ENCODE results near the gene SESTD1. TPM values are rescaled to one million over a fixed set of nuclear protein-coding genes. Genes with fewer than 3 reads are reported as not detected.

The SESTD1 gene
- total and polyA plus RNA-seq, 2 experiments from 2014 or later, result 34.7 to 44.0 TPM

- Histone ChIP-seq H2AFZ (no peak overlapping the region), H3K79me2 (no peaks in the 10 kb centered on the region), H3K4me2 (no peak overlapping the region), H3K4me1 (ENCODE audit: insufficient read depth) (no peaks in the 10 kb centered on the region), H3K9me3 (ENCODE audit: low read depth) (no peaks in the 10 kb centered on the region), H4K20me1 (ENCODE audit: insufficient read depth, poor library complexity, severe bottlenecking) (no peaks in the 10 kb centered on the region), H3K27me3 (no peaks in the 10 kb centered on the region), H3K27ac (no peak overlapping the region), H3K36me3 (replicated peaks; ENCODE audit: insufficient read depth, low read depth) (no peaks in the 10 kb centered on the region), H3K4me3 (no peak overlapping the region), H3K9me2 (replicated peaks; ENCODE audit: insufficient read depth) (no peaks in the 10 kb centered on the region)
- 80% methylated on average over 2 of the region's 2 CpGs for WGBS (ENCODE audit: low lambda C conversion rate, missing lambda C conversion rate)
- no peak for DNase-seq (ENCODE audit: low spot score)
- TF ChIP-seq CTCF (IDR thresholded peaks at IDR 0.05; ENCODE audit: poor library complexity) (no peak), EZH2 (IDR thresholded peaks at IDR 0.05; ENCODE audit: borderline replicate concordance) (no peak), EZH2phosphoT487 (IDR thresholded peaks at IDR 0.05; ENCODE audit: low read depth, severe bottlenecking, unreplicated experiment) (no peak)
These were observed 193.7 kb downstream of the SESTD1 start for GRCh38 chr2:179070895-179071294.

GRCh38 chr2:179069685-179070084 lies 194.9 kb downstream of the SESTD1 start:
- TF ChIP-seq CTCF (IDR thresholded peaks at IDR 0.05; ENCODE audit: poor library complexity) (no peak), EZH2phosphoT487 (IDR thresholded peaks at IDR 0.05; ENCODE audit: low read depth, severe bottlenecking, unreplicated experiment) (no peak), EZH2 (IDR thresholded peaks at IDR 0.05; ENCODE audit: borderline replicate concordance) (no peak)
- H3K9me3 ChIP-seq (ENCODE audit: low read depth), result no peaks in the 10 kb centered on the region
- no peaks in the 10 kb centered on the region for H3K9me2 ChIP-seq (replicated peaks; ENCODE audit: insufficient read depth)
- H3K4me1 ChIP-seq (ENCODE audit: insufficient read depth), result no peaks in the 10 kb centered on the region
- DNase-seq (ENCODE audit: low spot score), result no peak
- WGBS (ENCODE audit: low lambda C conversion rate, missing lambda C conversion rate), result 88% methylated on average over 1 of the region's 1 CpG
- no peak overlapping the region for H3K4me3 ChIP-seq
- no peak overlapping the region for H2AFZ ChIP-seq
- no peak overlapping the region for H3K27ac ChIP-seq
- H4K20me1 ChIP-seq (ENCODE audit: insufficient read depth, poor library complexity, severe bottlenecking), result no peaks in the 10 kb centered on the region
- H3K79me2 ChIP-seq, result no peaks in the 10 kb centered on the region
- H3K36me3 ChIP-seq (replicated peaks; ENCODE audit: insufficient read depth, low read depth), result no peaks in the 10 kb centered on the region
- no peaks in the 10 kb centered on the region for H3K27me3 ChIP-seq
- no peak overlapping the region for H3K4me2 ChIP-seq

- H3K9me2 ChIP-seq (replicated peaks; ENCODE audit: insufficient read depth), result no peaks in the 10 kb centered on the region
These were observed 195.5 kb downstream of the SESTD1 start for GRCh38 chr2:179068991-179069643.

More at GRCh38 chr2:179068991-179069643, 195.5 kb downstream of the SESTD1 start:
- no peaks in the 10 kb centered on the region for H3K9me3 ChIP-seq (ENCODE audit: low read depth)
- no peaks in the 10 kb centered on the region for H3K4me1 ChIP-seq (ENCODE audit: insufficient read depth)
- H3K36me3 ChIP-seq (replicated peaks; ENCODE audit: insufficient read depth, low read depth), result no peaks in the 10 kb centered on the region
- TF ChIP-seq CTCF (IDR thresholded peaks at IDR 0.05; ENCODE audit: poor library complexity) (no peak), EZH2 (IDR thresholded peaks at IDR 0.05; ENCODE audit: borderline replicate concordance) (no peak), EZH2phosphoT487 (IDR thresholded peaks at IDR 0.05; ENCODE audit: low read depth, severe bottlenecking, unreplicated experiment) (no peak)
- H2AFZ ChIP-seq, result no peak overlapping the region
- H3K27ac ChIP-seq, result no peak overlapping the region
- no peaks in the 10 kb centered on the region for H3K79me2 ChIP-seq
- no peak for DNase-seq (ENCODE audit: low spot score)
- H3K4me2 ChIP-seq, result no peak overlapping the region
- H3K4me3 ChIP-seq, result no peak overlapping the region
- no peaks in the 10 kb centered on the region for H4K20me1 ChIP-seq (ENCODE audit: insufficient read depth, poor library complexity, severe bottlenecking)
- no peaks in the 10 kb centered on the region for H3K27me3 ChIP-seq
- WGBS (ENCODE audit: low lambda C conversion rate, missing lambda C conversion rate), result 93% methylated on average over 2 of the region's 2 CpGs
